NCI-H774 (cell line): ENCODE data around the gene PJA2.

Experiments used
- DNase-seq: peaks from one replicate; lab custom pipeline; 2025; lab: John Stamatoyannopoulos, UW

The PJA2 gene

GRCh38 chr5:109349388-109349787 lies 60.4 kb downstream of the PJA2 start:
- no peak for DNase-seq

GRCh38 chr5:109347252-109347888 lies 62.4 kb downstream of the PJA2 start:
- no peak for DNase-seq

GRCh38 chr5:109345699-109346098 lies 64.1 kb downstream of the PJA2 start:
- no peak for DNase-seq

- no peak for DNase-seq
Observed at GRCh38 chr5:109340351-109340750, 69.4 kb downstream of the PJA2 start.

GRCh38 chr5:109335114-109335513 lies 74.7 kb downstream of the PJA2 start:
- no peak for DNase-seq

- no peak for DNase-seq
Observed at GRCh38 chr5:109334056-109334455, 75.7 kb downstream of the PJA2 start.

- no peak for DNase-seq
Observed at GRCh38 chr5:109329333-109330237, 80.2 kb downstream of the PJA2 start.

GRCh38 chr5:109328626-109329025 lies 81.1 kb downstream of the PJA2 start:
- DNase-seq: no peak

GRCh38 chr5:109327570-109327969 lies 82.2 kb downstream of the PJA2 start:
- DNase-seq: no peak

GRCh38 chr5:109326919-109327318 lies 82.9 kb downstream of the PJA2 start:
- no peak for DNase-seq

GRCh38 chr5:109325456-109325855 lies 84.3 kb downstream of the PJA2 start:
- DNase-seq: no peak

- no peak for DNase-seq
Observed at GRCh38 chr5:109324931-109325330, 84.8 kb downstream of the PJA2 start.

- no peak for DNase-seq
Observed at GRCh38 chr5:109324351-109324750, 85.4 kb downstream of the PJA2 start.

- DNase-seq: no peak
Observed at GRCh38 chr5:109322694-109323093, 87.1 kb downstream of the PJA2 start.

- no peak for DNase-seq
Observed at GRCh38 chr5:109319351-109319750, 90.4 kb downstream of the PJA2 start.

GRCh38 chr5:109318455-109319108 lies 91.2 kb downstream of the PJA2 start:
- no peak for DNase-seq

- no peak for DNase-seq
Observed at GRCh38 chr5:109316634-109317033, 93.1 kb downstream of the PJA2 start.

GRCh38 chr5:109315245-109315644 lies 94.5 kb downstream of the PJA2 start:
- no peak for DNase-seq

GRCh38 chr5:109313127-109313526 lies 96.6 kb downstream of the PJA2 start:
- no peak for DNase-seq

GRCh38 chr5:109312695-109313094 lies 97.1 kb downstream of the PJA2 start:
- DNase-seq: no peak

- DNase-seq: no peak
Observed at GRCh38 chr5:109310315-109310714, 99.5 kb downstream of the PJA2 start.

- DNase-seq: no peak
Observed at GRCh38 chr5:109309326-109310063, 100.3 kb downstream of the PJA2 start.
